Chondrocyte (in vitro differentiated cells): ENCODE results near the gene IER3IP1. TPM values are rescaled to one million over a fixed set of nuclear protein-coding genes. Genes with fewer than 3 reads are reported as not detected.

Experiments used
- DNase-seq: peaks from one replicate; pipeline ENCODE4 v3.0.0; 2021; ENCODE audit warnings: mixed read lengths, low spot score
- H3K27ac Mint-ChIP-seq: one replicate; pipeline ENCODE4 v1.8.0; 2021; ENCODE audit warnings: mild to moderate bottlenecking, moderate library complexity, mixed read lengths; ENCODE audit not compliant: unreplicated experiment
- H3K27me3 Mint-ChIP-seq: 2 replicates; pipeline ENCODE4 v1.8.0; 2021; ENCODE audit warnings: low read depth, mixed read lengths
- H3K36me3 Mint-ChIP-seq: 2 replicates; pipeline ENCODE4 v1.8.0; 2021; ENCODE audit warnings: low read depth, mixed read lengths
- H3K4me1 Mint-ChIP-seq: 2 replicates; pipeline ENCODE4 v1.8.0; 2021; ENCODE audit warnings: low read depth, mild to moderate bottlenecking, mixed read lengths
- H3K4me3 Mint-ChIP-seq: one replicate; pipeline ENCODE4 v1.8.0; 2021; ENCODE audit warnings: mild to moderate bottlenecking, moderate library complexity, mixed read lengths; ENCODE audit not compliant: unreplicated experiment
- H3K9me3 Mint-ChIP-seq: 2 replicates; pipeline ENCODE4 v1.8.0; 2021; ENCODE audit warnings: low read depth, mixed read lengths
- CTCF ChIP-seq: fragments of 200-600 bp; sonication (generic); IDR thresholded peaks from 2 replicates; pipeline ENCODE4 v1.5.0; 2021; ENCODE audit warnings: antibody characterized with exemption, mild to moderate bottlenecking, moderate library complexity
- total RNA-seq: library from RNA; stranded (reverse); gene quantifications from 3 replicates; pipeline ENCODE4 v1.2.1, GENCODE V29; 2021

Gene IER3IP1
- total RNA-seq, 1 donor from 2014 or later = 16.4 TPM

- H3K9me3 Mint-ChIP-seq = no peaks in the 10 kb centered on the region
- no peak overlapping the region for H3K4me3 Mint-ChIP-seq
- peaks cover 27% of the 10 kb centered on the region for H3K36me3 Mint-ChIP-seq
- no peak for TF ChIP-seq CTCF
- no peaks in the 10 kb centered on the region for H3K27me3 Mint-ChIP-seq
- DNase-seq = no peak
- no peak overlapping the region for H3K27ac Mint-ChIP-seq
- no peaks in the 10 kb centered on the region for H3K4me1 Mint-ChIP-seq
Observed at GRCh38 chr18:47113796-47114540, 62.2 kb downstream of the IER3IP1 start.

- DNase-seq = no peak
- TF ChIP-seq CTCF = no peak
- no peak overlapping the region for H3K4me3 Mint-ChIP-seq
- no peaks in the 10 kb centered on the region for H3K27me3 Mint-ChIP-seq
- H3K4me1 Mint-ChIP-seq = no peaks in the 10 kb centered on the region
- H3K9me3 Mint-ChIP-seq = no peaks in the 10 kb centered on the region
- H3K27ac Mint-ChIP-seq = no peak overlapping the region
- peaks cover 24% of the 10 kb centered on the region for H3K36me3 Mint-ChIP-seq
Observed at GRCh38 chr18:47110492-47111274, 65.5 kb downstream of the IER3IP1 start.

- TF ChIP-seq CTCF = no peak
- Mint-ChIP-seq H3K9me3 (no peaks in the 10 kb centered on the region), H3K36me3 (peaks cover 25% of the 10 kb centered on the region), H3K4me3 (no peak overlapping the region), H3K27me3 (no peaks in the 10 kb centered on the region), H3K4me1 (no peaks in the 10 kb centered on the region), H3K27ac (no peak overlapping the region)
- no peak for DNase-seq
Observed at GRCh38 chr18:47109720-47110119, 66.4 kb downstream of the IER3IP1 start.

GRCh38 chr18:47108998-47109405 is 67.2 kb downstream of the IER3IP1 start:
- Mint-ChIP-seq H3K9me3 (no peaks in the 10 kb centered on the region), H3K27ac (no peak overlapping the region), H3K36me3 (peaks cover 28% of the 10 kb centered on the region), H3K4me1 (no peaks in the 10 kb centered on the region), H3K27me3 (no peaks in the 10 kb centered on the region), H3K4me3 (no peak overlapping the region)
- TF ChIP-seq CTCF = no peak
- DNase-seq = no peak

GRCh38 chr18:47108373-47108772 is 67.8 kb downstream of the IER3IP1 start:
- Mint-ChIP-seq H3K27ac (no peak overlapping the region), H3K4me1 (no peaks in the 10 kb centered on the region), H3K4me3 (no peak overlapping the region), H3K27me3 (no peaks in the 10 kb centered on the region), H3K9me3 (no peaks in the 10 kb centered on the region), H3K36me3 (peaks cover 28% of the 10 kb centered on the region)
- no peak for TF ChIP-seq CTCF
- DNase-seq = no peak

Other genes starting within 250 kb of the IER3IP1 start
- gene ELOA2, start 140.7 kb downstream of the IER3IP1 start, total RNA-seq = not detected in 3 replicates
- gene HDHD2, start 25.9 kb downstream of the IER3IP1 start, total RNA-seq = 16.7 to 17.7 TPM (median 16.8 TPM) in 3 replicates
- not detected in 3 replicates for gene SKOR2, start 75.3 kb upstream of the IER3IP1 start, total RNA-seq